ENCODE measurements around the gene MAN2A2. TPM values are rescaled to one million over a fixed set of nuclear protein-coding genes. Genes with fewer than 3 reads are reported as not detected.

The MAN2A2 gene
- total and polyA plus RNA-seq, 2 experiments from 2014 or later: 4.3 to 7.7 TPM

DNA sequence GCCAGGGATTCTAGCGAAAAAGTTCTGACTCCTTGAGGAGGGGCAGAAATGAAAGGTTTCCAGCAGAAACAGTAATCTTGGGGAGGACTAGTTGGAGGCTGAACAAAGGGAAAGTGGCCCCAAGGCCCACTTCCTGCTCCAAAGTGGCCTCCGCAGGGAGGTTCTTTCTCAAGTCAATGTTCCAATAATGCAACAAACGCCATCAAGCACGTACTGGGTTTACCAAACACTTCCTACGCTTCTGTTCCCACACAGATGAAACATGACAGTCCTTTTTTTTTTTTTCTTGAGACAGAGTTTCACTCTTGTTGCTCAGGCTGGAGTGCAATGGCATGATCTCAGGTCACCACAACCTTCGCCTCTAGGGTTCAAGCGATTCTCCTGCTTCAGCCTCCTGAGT, 42.0 kb downstream of the MAN2A2 start:
- 96 to 98% methylated on average over 7 of the region's 7 CpGs for WGBS, 2 experiments (ENCODE audit: low coverage in 1 of 2, low lambda C conversion rate in 2 of 2, missing lambda C conversion rate in 2 of 2)
- no peak for DNase-seq

DNA sequence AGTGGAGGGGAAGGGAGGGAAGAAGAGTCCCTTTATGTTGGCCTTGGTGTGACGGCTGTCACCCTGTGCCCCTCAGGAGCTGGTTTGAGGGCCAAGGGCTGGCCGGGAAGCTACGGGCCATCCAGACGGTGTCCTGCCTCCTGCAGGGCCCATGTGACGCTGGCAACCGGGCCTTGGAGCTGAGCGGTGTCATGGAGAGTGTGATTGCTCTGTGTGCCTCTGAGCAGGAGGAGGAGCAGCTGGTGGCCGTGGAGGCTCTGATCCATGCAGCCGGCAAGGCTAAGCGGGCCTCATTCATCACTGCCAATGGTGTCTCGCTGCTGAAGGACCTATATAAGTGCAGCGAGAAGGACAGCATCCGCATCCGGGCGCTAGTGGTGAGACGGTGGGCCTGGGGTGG, 43.4 kb downstream of the MAN2A2 start:
- peaks cover 30% of the 10 kb centered on the region for H3K36me3 ChIP-seq (ENCODE audit: low read depth)
- TF ChIP-seq EZH2phosphoT487 (IDR thresholded peaks at IDR 0.05; ENCODE audit: insufficient read depth, low read depth): no peak
- TF ChIP-seq EZH2 (IDR thresholded peaks at IDR 0.05; ENCODE audit: insufficient read depth, poor library complexity, severe bottlenecking): no peak
- no peak overlapping the region for H3K27ac ChIP-seq
- WGBS, 2 experiments (ENCODE audit: low coverage in 1 of 2, low lambda C conversion rate in 2 of 2, missing lambda C conversion rate in 2 of 2): 93% methylated on average over 16 of the region's 16 CpGs
- no peaks in the 10 kb centered on the region for H3K27me3 ChIP-seq (replicated peaks; ENCODE audit: insufficient read depth)
- no peak overlapping the region for H2AFZ ChIP-seq
- peaks cover 5% of the 10 kb centered on the region; the same call in 1 of the 2 replicates for H3F3A ChIP-seq (ENCODE audit: insufficient read depth)
- in situ Hi-C loops (cut with MboI): no loop called here
- H3K4me2 ChIP-seq (ENCODE audit: unreplicated experiment): no peak overlapping the region
- no peaks in the 10 kb centered on the region for H4K20me1 ChIP-seq (ENCODE audit: insufficient read depth)
- H3K4me1 ChIP-seq (ENCODE audit: insufficient read depth): no peaks in the 10 kb centered on the region
- H3K9me3 ChIP-seq (ENCODE audit: low read depth): no peaks in the 10 kb centered on the region
- H3K9ac ChIP-seq: no peak overlapping the region
- H3K4me3 ChIP-seq: no peak overlapping the region
- H3K79me2 ChIP-seq (ENCODE audit: insufficient read depth): no peaks in the 10 kb centered on the region
- no peaks in the 10 kb centered on the region for H3K9me2 ChIP-seq (ENCODE audit: insufficient read depth)
- no peak for DNase-seq

More for the DNA sequence above, 42.0 kb downstream of the MAN2A2 start:
- H3K27me3 ChIP-seq (replicated peaks; ENCODE audit: insufficient read depth): no peaks in the 10 kb centered on the region
- no peak overlapping the region for H3K27ac ChIP-seq
- no peak overlapping the region for H2AFZ ChIP-seq
- H3K9me3 ChIP-seq (ENCODE audit: low read depth): no peaks in the 10 kb centered on the region
- no peaks in the 10 kb centered on the region for H3K4me1 ChIP-seq (ENCODE audit: insufficient read depth)
- H3K36me3 ChIP-seq (ENCODE audit: low read depth): peaks cover 43% of the 10 kb centered on the region
- H3K4me2 ChIP-seq (ENCODE audit: unreplicated experiment): no peak overlapping the region
- no peak overlapping the region for H3K9ac ChIP-seq
- H3F3A ChIP-seq (ENCODE audit: insufficient read depth): no peaks in the 10 kb centered on the region
- no peaks in the 10 kb centered on the region for H3K9me2 ChIP-seq (ENCODE audit: insufficient read depth)
- H4K20me1 ChIP-seq (ENCODE audit: insufficient read depth): no peaks in the 10 kb centered on the region
- H3K79me2 ChIP-seq (ENCODE audit: insufficient read depth): no peaks in the 10 kb centered on the region
- in situ Hi-C loops (cut with MboI): no loop called here
- TF ChIP-seq EZH2 (IDR thresholded peaks at IDR 0.05; ENCODE audit: insufficient read depth, poor library complexity, severe bottlenecking) (no peak), EZH2phosphoT487 (IDR thresholded peaks at IDR 0.05; ENCODE audit: insufficient read depth, low read depth) (no peak)
- H3K4me3 ChIP-seq: no peak overlapping the region

DNA sequence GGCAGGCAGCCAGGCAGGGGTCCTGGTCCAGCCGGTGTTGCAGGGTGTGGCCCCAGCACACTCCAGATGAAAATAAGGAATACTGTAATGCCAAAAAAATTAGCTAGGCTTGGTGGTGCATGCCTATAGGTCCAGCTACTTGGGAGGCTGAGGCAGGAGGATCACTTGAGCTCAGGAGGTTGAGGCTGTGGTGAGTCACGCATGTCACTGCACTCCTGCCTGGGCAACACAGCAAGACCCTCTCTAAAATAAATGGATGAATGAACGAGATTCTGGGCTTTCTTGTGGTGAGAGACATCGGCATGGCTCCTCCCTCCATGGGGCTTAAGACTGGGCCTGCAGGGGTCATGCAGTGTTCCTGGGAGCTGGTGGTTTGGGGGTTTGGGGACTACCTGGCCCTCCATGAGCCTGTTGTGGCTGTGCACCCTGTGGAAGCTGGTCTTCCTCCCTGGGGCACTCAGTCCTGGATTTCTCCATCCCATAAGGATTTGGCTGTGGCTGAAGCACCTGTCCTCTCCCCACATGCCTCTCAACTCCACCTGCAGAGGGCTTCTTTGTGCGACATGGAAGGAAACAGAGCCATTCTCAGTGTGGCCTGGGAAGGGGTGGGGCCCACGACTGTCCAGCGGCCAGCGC, 44.0 kb downstream of the MAN2A2 start:
- H3K4me3 ChIP-seq: no peak overlapping the region
- 93 to 95% methylated on average over 8 of the region's 8 CpGs for WGBS, 2 experiments (ENCODE audit: low coverage in 1 of 2, low lambda C conversion rate in 2 of 2, missing lambda C conversion rate in 2 of 2)
- no peak overlapping the region for H2AFZ ChIP-seq
- peaks cover 11% of the 10 kb centered on the region; the same call in 1 of the 2 replicates for H3F3A ChIP-seq (ENCODE audit: insufficient read depth)
- no peaks in the 10 kb centered on the region for H3K79me2 ChIP-seq (ENCODE audit: insufficient read depth)
- no peak for DNase-seq
- H3K27me3 ChIP-seq (replicated peaks; ENCODE audit: insufficient read depth): no peaks in the 10 kb centered on the region
- H4K20me1 ChIP-seq (ENCODE audit: insufficient read depth): no peaks in the 10 kb centered on the region
- no peak overlapping the region for H3K9ac ChIP-seq
- H3K4me2 ChIP-seq (ENCODE audit: unreplicated experiment): no peak overlapping the region
- no peaks in the 10 kb centered on the region for H3K9me2 ChIP-seq (ENCODE audit: insufficient read depth)
- no peaks in the 10 kb centered on the region for H3K9me3 ChIP-seq (ENCODE audit: low read depth)
- peaks cover 28% of the 10 kb centered on the region for H3K36me3 ChIP-seq (ENCODE audit: low read depth)
- no peaks in the 10 kb centered on the region for H3K4me1 ChIP-seq (ENCODE audit: insufficient read depth)
- H3K27ac ChIP-seq: no peak overlapping the region
- in situ Hi-C loops (cut with MboI): no loop called here
- TF ChIP-seq EZH2 (IDR thresholded peaks at IDR 0.05; ENCODE audit: insufficient read depth, poor library complexity, severe bottlenecking) (no peak), EZH2phosphoT487 (IDR thresholded peaks at IDR 0.05; ENCODE audit: insufficient read depth, low read depth) (no peak)

DNA sequence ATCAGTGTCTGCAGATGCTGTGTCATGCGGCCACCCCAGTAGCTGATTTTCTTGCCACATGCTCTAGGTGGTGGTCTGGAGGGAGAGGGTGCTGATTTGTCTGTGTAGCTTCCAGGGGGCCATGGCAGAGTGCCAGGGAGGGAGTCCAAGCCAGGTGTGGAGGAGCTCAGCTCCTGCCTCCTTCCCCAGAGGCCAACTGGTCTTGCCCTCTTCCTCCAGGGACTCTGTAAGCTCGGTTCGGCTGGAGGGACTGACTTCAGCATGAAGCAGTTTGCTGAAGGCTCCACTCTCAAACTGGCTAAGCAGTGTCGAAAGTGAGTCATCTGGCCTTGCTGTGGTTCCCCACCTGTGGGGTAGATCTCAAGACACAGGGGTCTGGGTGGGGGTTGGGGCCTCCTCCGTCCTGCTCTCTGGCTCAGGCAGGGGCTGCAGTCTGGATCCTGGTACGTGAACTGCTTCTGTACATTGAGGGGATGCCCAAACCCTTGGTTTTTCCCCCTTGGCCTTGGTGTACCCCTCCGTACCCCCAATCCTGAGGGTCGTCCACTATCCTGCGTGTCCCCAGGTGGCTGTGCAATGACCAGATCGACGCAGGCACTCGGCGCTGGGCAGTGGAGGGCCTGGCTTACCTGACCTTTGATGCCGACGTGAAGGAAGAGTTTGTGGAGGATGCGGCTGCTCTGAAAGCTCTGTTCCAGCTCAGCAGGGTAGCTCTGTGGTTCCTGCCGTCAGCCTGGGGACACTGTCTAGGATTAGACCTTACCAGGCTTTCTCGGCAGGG, 44.7 kb downstream of the MAN2A2 start:
- Histone ChIP-seq H3K9me3 (ENCODE audit: low read depth) (no peaks in the 10 kb centered on the region), H3K79me2 (ENCODE audit: insufficient read depth) (no peaks in the 10 kb centered on the region), H3K36me3 (ENCODE audit: low read depth) (peaks cover 22% of the 10 kb centered on the region), H3K27me3 (replicated peaks; ENCODE audit: insufficient read depth) (no peaks in the 10 kb centered on the region), H3K4me1 (ENCODE audit: insufficient read depth) (no peaks in the 10 kb centered on the region), H3K9me2 (ENCODE audit: insufficient read depth) (no peaks in the 10 kb centered on the region), H2AFZ (no peak overlapping the region), H3K4me3 (no peak overlapping the region), H3K9ac (no peak overlapping the region), H3K4me2 (ENCODE audit: unreplicated experiment) (no peak overlapping the region), H4K20me1 (ENCODE audit: insufficient read depth) (no peaks in the 10 kb centered on the region), H3K27ac (no peak overlapping the region), H3F3A (ENCODE audit: insufficient read depth) (peaks cover 11% of the 10 kb centered on the region; the same call in 1 of the 2 replicates)
- WGBS, 2 experiments (ENCODE audit: low coverage in 1 of 2, low lambda C conversion rate in 2 of 2, missing lambda C conversion rate in 2 of 2): 93% methylated on average over 18 of the region's 18 CpGs
- in situ Hi-C loops (cut with MboI): no loop called here
- TF ChIP-seq EZH2 (IDR thresholded peaks at IDR 0.05; ENCODE audit: insufficient read depth, poor library complexity, severe bottlenecking) (no peak), EZH2phosphoT487 (IDR thresholded peaks at IDR 0.05; ENCODE audit: insufficient read depth, low read depth) (no peak)
- DNase-seq: no peak

Data from GM23248 (cell line).